ENCODE data around the gene PDXDC1.
"Not testable (repeated sequence)": the region's sequence is repeated elsewhere in the genome, so short reads cannot be mapped to it uniquely, and the experiment has no call there.

GRCh38 chr16:15099366-15099909 is 124.6 kb downstream of the PDXDC1 start:
- not testable (repeated sequence) for TF ChIP-seq CTCF (IDR thresholded peaks at IDR 0.05; ENCODE audit: low read depth, low read length); EZH2phosphoT487 (IDR thresholded peaks at IDR 0.05; ENCODE audit: low read depth)

All from OCI-LY3 (cell line).